ENCODE data around the gene ADAMTSL5. TPM values are rescaled to one million over a fixed set of nuclear protein-coding genes. Genes with fewer than 3 reads are reported as not detected.
A peak's percentile ranks its signal among the peaks of the same experiment; 100 is the strongest.

The ADAMTSL5 gene
- total and polyA plus RNA-seq, 2 of the 13 experiments (the other 11 are each of a cell fraction or from before 2014, with no cell fraction given) = 0.60 to 2.7 TPM

- TF ChIP-seq GABPB1 (CRISPR knock-in tag; IDR thresholded peaks at IDR 0.05) = peak; percentile 69; the same call in 1 of the 2 replicates
- no peak for TF ChIP-seq TCF7L2 (IDR thresholded peaks at IDR 0.05; ENCODE audit: low read depth, low read length)
- peak; percentile 40; the same call in 1 of the 2 replicates for TF ChIP-seq TBX2 (CRISPR knock-in tag; IDR thresholded peaks at IDR 0.05; ENCODE audit: borderline replicate concordance)
- TF ChIP-seq CERS6 (CRISPR knock-in tag; IDR thresholded peaks at IDR 0.05) = 0 out of 2 replicates have a peak, but pooled peaks have one; percentile 17
- TF ChIP-seq GTF2F1 (IDR thresholded peaks at IDR 0.05; ENCODE audit: low read length) = no peak
- no peak for TF ChIP-seq ZBTB1 (CRISPR knock-in tag; IDR thresholded peaks at IDR 0.05; ENCODE audit: borderline replicate concordance)
- no peak for TF ChIP-seq ZNF605 (CRISPR knock-in tag; IDR thresholded peaks at IDR 0.05)
- TF ChIP-seq GMEB1 (CRISPR knock-in tag; IDR thresholded peaks at IDR 0.05; ENCODE audit: borderline replicate concordance) = no peak
- no peak for TF ChIP-seq REST (IDR thresholded peaks at IDR 0.05; ENCODE audit: borderline replicate concordance in 1 of 2, low read depth in 1 of 2, low read length in 2 of 2)
- TF ChIP-seq NFKBIZ (CRISPR knock-in tag; IDR thresholded peaks at IDR 0.05) = no peak
- TF ChIP-seq MED13 (CRISPR knock-in tag; IDR thresholded peaks at IDR 0.05) = no peak
- peak; percentile 41; the same call in 1 of the 2 replicates for TF ChIP-seq STAG1 (CRISPR knock-in tag; IDR thresholded peaks at IDR 0.05)
- no peak for TF ChIP-seq CBX1 (IDR thresholded peaks at IDR 0.05; ENCODE audit: low read depth)
- no peak for TF ChIP-seq ZNF512 (CRISPR knock-in tag; IDR thresholded peaks at IDR 0.05)
- no peak for TF ChIP-seq RORA (CRISPR knock-in tag; IDR thresholded peaks at IDR 0.05)
- no peak for TF ChIP-seq MBNL3 (CRISPR knock-in tag; conservative IDR thresholded peaks at IDR 0.05)
- TF ChIP-seq, protein P1, sequence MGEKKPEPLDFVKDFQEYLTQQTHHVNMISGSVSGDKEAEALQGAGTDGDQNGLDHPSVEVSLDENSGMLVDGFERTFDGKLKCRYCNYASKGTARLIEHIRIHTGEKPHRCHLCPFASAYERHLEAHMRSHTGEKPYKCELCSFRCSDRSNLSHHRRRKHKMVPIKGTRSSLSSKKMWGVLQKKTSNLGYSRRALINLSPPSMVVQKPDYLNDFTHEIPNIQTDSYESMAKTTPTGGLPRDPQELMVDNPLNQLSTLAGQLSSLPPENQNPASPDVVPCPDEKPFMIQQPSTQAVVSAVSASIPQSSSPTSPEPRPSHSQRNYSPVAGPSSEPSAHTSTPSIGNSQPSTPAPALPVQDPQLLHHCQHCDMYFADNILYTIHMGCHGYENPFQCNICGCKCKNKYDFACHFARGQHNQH (CRISPR knock-in tag; IDR thresholded peaks at IDR 0.05) = 0 out of 2 replicates have a peak, but pooled peaks have one; percentile 31
These were observed 9.5 kb downstream of the ADAMTSL5 start (continued) for GRCh38 chr19:1503089-1503924.

All from HepG2 (cell line).